HG03108 (cell line): ENCODE measurements around the gene IQCH.

ENCODE experiments used
- ATAC-seq: cut with Tn5 transposase; IDR thresholded peaks from one replicate; pipeline ENCODE4 v1.9.1; 2021; ENCODE audit warnings: moderate library complexity; ENCODE audit not compliant: unreplicated experiment

The IQCH gene

GRCh38 chr15:67521783-67522568 lies 267.4 kb downstream of the IQCH start:
- no peak for ATAC-seq

- no peak for ATAC-seq
Observed at GRCh38 chr15:67523330-67523729, 268.7 kb downstream of the IQCH start.

DNA sequence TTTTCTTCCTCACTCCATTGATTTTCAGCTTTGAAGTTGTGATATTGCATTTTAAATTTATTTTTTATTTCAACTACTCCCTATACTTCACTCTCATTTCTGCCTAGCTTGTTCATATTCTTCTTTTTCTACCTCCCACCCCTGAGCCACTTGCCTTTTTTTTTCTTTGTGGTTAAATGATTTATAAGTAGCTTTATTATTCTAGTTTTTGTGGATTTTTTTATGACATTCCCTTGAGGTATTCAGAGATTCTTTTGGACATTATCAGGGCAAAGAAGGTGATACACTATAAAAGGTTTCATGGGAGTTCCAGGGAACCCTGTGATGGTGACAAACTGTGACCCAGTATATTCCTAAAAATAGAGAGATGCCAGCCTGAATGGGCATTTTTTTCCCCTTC lies 269.6 kb downstream of the IQCH start:
- no peak for ATAC-seq

GRCh38 chr15:67528513-67528912 lies 273.9 kb downstream of the IQCH start:
- ATAC-seq: no peak

GRCh38 chr15:67531379-67531914 lies 276.9 kb downstream of the IQCH start:
- ATAC-seq: no peak

- ATAC-seq: no peak
Observed at GRCh38 chr15:67533873-67534272, 279.3 kb downstream of the IQCH start.

DNA sequence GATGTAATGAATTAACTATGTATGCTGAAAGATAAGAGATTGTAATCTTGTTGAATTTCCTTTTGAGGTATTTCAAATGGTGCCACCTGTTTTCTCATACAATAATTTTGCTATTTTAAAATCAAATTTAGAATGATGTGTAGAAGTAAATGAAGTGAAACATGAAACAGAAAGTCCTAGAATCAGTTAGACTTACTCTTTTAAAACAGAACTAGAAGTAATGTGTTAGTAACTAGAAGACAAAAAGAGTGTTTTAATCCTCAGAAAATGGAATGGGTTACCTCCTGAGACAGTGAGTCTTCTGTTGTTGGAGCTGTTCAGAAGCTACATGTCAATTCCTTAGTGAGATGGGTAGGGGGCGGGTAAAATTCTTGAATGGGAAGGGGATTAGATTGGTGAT lies 279.8 kb downstream of the IQCH start:
- no peak for ATAC-seq

GRCh38 chr15:67537771-67538170 lies 283.2 kb downstream of the IQCH start:
- ATAC-seq: no peak

DNA sequence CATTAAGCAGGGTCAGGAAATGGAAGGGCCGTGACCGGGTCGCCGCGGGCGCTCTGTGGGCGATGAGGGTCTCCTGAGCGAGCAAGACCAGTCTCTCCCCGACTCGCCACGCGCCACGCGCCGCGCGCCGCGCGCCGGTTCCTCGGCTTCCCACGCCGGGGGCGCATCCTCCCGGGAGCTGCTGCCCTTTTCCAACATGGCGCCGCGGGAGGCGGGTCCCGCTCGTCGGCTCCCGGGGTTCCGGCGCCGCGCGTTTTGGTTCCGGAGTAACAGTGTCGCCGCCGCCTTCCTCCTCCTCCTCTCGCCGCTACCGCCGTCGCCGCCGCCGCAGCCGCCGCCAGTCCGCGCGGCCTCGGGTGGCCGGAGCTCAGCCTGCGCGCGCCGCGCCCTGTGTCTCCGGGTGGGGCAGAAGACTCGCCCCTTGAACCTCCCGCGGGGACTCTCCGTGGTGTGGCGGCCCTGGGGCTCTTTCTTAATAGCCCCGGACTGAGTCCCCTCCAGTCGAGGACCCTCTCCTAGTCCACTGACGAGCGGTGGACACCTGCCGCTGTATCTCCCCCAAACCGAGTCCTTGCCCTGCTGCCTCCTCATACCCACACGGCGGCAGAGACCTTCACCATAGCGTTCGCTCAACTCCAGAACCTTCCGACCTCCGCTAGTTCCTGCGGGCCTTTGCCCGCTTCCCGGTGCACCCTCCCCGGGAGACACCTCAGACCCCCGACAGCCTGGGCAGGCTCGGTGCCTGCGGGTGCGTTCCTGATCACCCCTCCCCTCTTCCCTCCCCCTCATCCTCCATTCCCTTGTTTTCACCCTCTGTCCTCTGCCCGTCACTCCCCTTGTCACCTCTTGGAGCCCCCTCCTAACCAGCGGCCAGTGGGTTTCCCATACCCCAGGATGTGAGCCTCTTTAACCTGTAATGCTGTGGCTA lies 288.1 kb downstream of the IQCH start, which contains the start of gene MAP2K5:
MAP2K5 (plus strand) TSS at position 284 of the 928 bp plus-strand sequence; CDS start at position 917, 633 bp downstream.
- peak; percentile 48 for ATAC-seq

- no peak for ATAC-seq
Observed at GRCh38 chr15:67543348-67543718, 288.7 kb downstream of the IQCH start.

DNA sequence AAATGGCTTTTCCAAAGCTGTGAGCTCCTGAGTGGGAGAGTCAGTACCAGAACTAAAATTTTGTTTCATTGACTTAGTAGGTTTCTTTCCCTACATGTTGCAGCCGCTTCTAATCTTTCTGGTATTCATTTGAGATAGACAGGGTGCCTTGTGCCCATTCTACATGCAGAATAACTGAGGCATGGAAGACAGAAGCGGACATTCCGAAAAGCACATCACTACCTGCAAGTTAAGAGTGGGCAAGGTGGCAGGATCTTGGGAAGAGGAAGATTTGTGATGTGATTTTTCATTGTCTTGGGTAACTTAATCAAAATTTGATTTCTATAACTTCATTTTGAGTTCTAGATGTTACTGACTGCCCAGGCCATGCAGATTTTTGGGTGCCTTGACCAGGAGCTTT lies 289.9 kb downstream of the IQCH start:
- no peak for ATAC-seq

- no peak for ATAC-seq
Observed at GRCh38 chr15:67545864-67546263, 291.3 kb downstream of the IQCH start.

- no peak for ATAC-seq
Observed at GRCh38 chr15:67547064-67547463, 292.5 kb downstream of the IQCH start.

GRCh38 chr15:67547836-67548235 lies 293.2 kb downstream of the IQCH start:
- no peak for ATAC-seq

- no peak for ATAC-seq
Observed at GRCh38 chr15:67548236-67548852, 293.8 kb downstream of the IQCH start.

GRCh38 chr15:67548862-67549651 lies 294.5 kb downstream of the IQCH start:
- ATAC-seq: no peak

GRCh38 chr15:67549736-67550135 lies 295.1 kb downstream of the IQCH start:
- ATAC-seq: no peak

DNA sequence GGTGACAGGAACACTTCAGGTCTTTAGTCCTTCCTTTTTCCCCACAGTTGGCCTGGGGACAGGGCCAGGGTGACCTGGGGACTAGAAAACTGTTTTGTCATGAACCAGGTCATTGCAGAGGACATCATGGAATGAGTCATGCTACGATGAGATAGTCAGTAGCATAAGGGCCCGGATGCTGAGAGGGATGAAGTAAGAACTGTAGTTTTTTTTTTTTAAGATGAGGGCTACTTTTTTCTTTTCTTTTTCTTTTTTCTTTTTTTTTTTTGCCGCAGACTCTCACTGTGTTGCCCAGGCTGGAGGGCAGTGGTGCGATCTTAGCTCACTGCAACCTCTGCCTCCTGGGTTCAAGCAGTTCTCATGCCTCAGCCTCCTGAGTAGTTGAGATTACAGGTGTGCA lies 295.9 kb downstream of the IQCH start:
- no peak for ATAC-seq

GRCh38 chr15:67551207-67551743 lies 296.7 kb downstream of the IQCH start:
- no peak for ATAC-seq
